Adrenal gland (tissue), 12 donors: ENCODE results near the gene BST2. TPM values are rescaled to one million over a fixed set of nuclear protein-coding genes. Genes with fewer than 3 reads are reported as not detected.

Experiments used
- DNase-seq, 7 donors: peaks; one replicate each; pipeline ENCODE4 v3.0.0-alpha.2; 2019 to 2020
- H3K27ac ChIP-seq, 5 donors: fragments of 200-600 bp; sonication (generic) in 4 of 5; 1 replicate in 3 of 5; 2 replicates in 2 of 5; pipeline versions ENCODE4 v1.5.1 to v1.8.0; 2016 to 2020; ENCODE audit warnings: mild to moderate bottlenecking in 1 of 5
- H3K27me3 ChIP-seq: fragments of 200-600 bp; 2 replicates; pipeline ENCODE4 v1.8.0; 2021
- H3K36me3 ChIP-seq, 2 donors: fragments of 200-600 bp; replicated peaks in 1 of 2; 1 replicate in 1 of 2; 2 replicates in 1 of 2; pipeline versions ENCODE4 v1.5.1 to v1.8.0; 2018 to 2022
- H3K4me1 ChIP-seq, 2 donors: fragments of 200-600 bp; replicated peaks in 1 of 2; 1 replicate in 1 of 2; 2 replicates in 1 of 2; pipeline versions ENCODE4 v1.5.1 to v1.8.0; 2018 to 2021
- H3K4me3 ChIP-seq, 4 donors: fragments of 200-600 bp; sonication (generic) in 3 of 4; one replicate each; pipeline ENCODE4 v1.5.1; 2016 to 2018
- H3K9me3 ChIP-seq, 3 donors: fragments of 200-600 bp; sonication (generic) in 1 of 3; replicated peaks in 1 of 3; 1 replicate in 2 of 3; 2 replicates in 1 of 3; pipeline versions ENCODE4 v1.5.1 to v1.8.0; 2016 to 2021
- CTCF ChIP-seq, 6 experiments: fragments of 450-650 bp in 4 of 6; fragments of 200-600 bp in 2 of 6; sonication (generic) in 1 of 6; IDR thresholded peaks; 1 replicate in 5 of 6; 2 replicates in 1 of 6; pipeline versions ENCODE4 v1.5.1 to v1.8.0; 2016 to 2021; ENCODE audit warnings: antibody characterized with exemption in 6 of 6, mild to moderate bottlenecking in 2 of 6, moderate library complexity in 1 of 6
- POLR2A ChIP-seq, 2 donors: fragments of 450-650 bp; IDR thresholded peaks; one replicate each; pipeline ENCODE4 v1.6.1; 2017; ENCODE audit warnings: antibody characterized with exemption in 2 of 2, mild to moderate bottlenecking in 2 of 2, moderate library complexity in 1 of 2
- WGBS, 4 donors: extraction: QIAGEN DNeasy Blood & Tissue Kit in 2 of 4; methylation state at CpG; one replicate each; pipeline versions ENCODE4 v1.1.5 to v1.1.7; 2013 to 2017; 5-methylcytosine and 5-hydroxymethylcytosine counted together
- intact Hi-C, 2 donors: fragments of 100-400 bp; cut with DNase I; formaldehyde crosslinking; loops; one replicate each; pipeline versions ENCODE4 v1.14.1 to v1.15.0; 2022 to 2023
- polyA plus RNA-seq, 3 donors: library from polyadenylated mRNA; stranded (reverse); fragments of 200-250 nt in 2 of 3; fragments of 350-450 nt in 1 of 3; fragmentation: Illumina TruSeq in 1 of 3; extraction: RNeasy Lipid Tissue Mini Kit (QIAGEN cat#74804) in 1 of 3; gene quantifications; one replicate each; pipeline ENCODE4 v1.2.3, GENCODE V29; 2013 to 2014
- total RNA-seq, 9 donors: library from RNA; depleted of rRNA in 4 of 9; stranded (reverse); fragments of >200 nt in 4 of 9; fragments of 120-200 nt in 1 of 9; fragmentation: NEBNext Ultra II Directional in 1 of 9; extraction: Animal tissue kit (Norgen Biotek cat#: 25700) in 1 of 9; gene quantifications; one replicate each; pipeline versions ENCODE4 v1.1.0 to v1.2.4, GENCODE V29; 2013 to 2023
- donor health status: healthy with polysubstance abuse.
- donor health status: Bipolar disorder and iron deficiency.
- donor health status: DM: yes; HTN: yes; CAD: no.
- donor health status: DM: no; HTN: no; CAD: no.
- donor health status: DM: no; HTN: no; CAD: no.
- donor health status: DM: yes; HTN: yes; CAD: no.

Gene BST2
- total and polyA plus RNA-seq, 12 donors, result 146 to 940 (median 588) TPM

GRCh38 chr19:17359905-17360800, 45.3 kb downstream of the BST2 start:
- Histone ChIP-seq H3K4me3 (no peak overlapping the region), H3K9me3 (no peaks in the 10 kb centered on the region), H3K27ac (no peak overlapping the region), H3K36me3 (no peaks in the 10 kb centered on the region), H3K4me1 (no peaks in the 10 kb centered on the region), H3K27me3 (no peaks in the 10 kb centered on the region)
- TF ChIP-seq POLR2A (IDR thresholded peaks at IDR 0.05) (no peak), CTCF (IDR thresholded peaks at IDR 0.05) (no peak)
- WGBS, 4 donors, result 76 to 89% (median 81%) methylated on average over 5 to 6 of the region's 6 CpGs
- intact Hi-C loops, result no loop called here
- no peak for DNase-seq

GRCh38 chr19:17358395-17358794, 47.0 kb downstream of the BST2 start:
- Histone ChIP-seq H3K4me3 (no peak overlapping the region), H3K27me3 (no peaks in the 10 kb centered on the region), H3K4me1 (no peaks in the 10 kb centered on the region), H3K36me3 (no peaks in the 10 kb centered on the region), H3K27ac (peak overlapping the region in 1 of 5 donors; percentile 22), H3K9me3 (no peaks in the 10 kb centered on the region)
- intact Hi-C loops, result no loop called here
- peak in 3 of 7 donors; percentile 37 to 57 (median 46) for DNase-seq
- TF ChIP-seq POLR2A (IDR thresholded peaks at IDR 0.05), result no peak
- TF ChIP-seq CTCF (IDR thresholded peaks at IDR 0.05), result no peak
- 43 to 75% (median 65%) methylated on average over 3 to 7 of the region's 7 CpGs for WGBS, 4 donors

GRCh38 chr19:17357724-17358123, 47.7 kb downstream of the BST2 start:
- no peaks in the 10 kb centered on the region for H3K9me3 ChIP-seq
- TF ChIP-seq CTCF (IDR thresholded peaks at IDR 0.05), result no peak
- TF ChIP-seq POLR2A (IDR thresholded peaks at IDR 0.05), result no peak
- no peaks in the 10 kb centered on the region for H3K27me3 ChIP-seq
- no peak for DNase-seq
- no peak overlapping the region for H3K27ac ChIP-seq
- H3K4me1 ChIP-seq, result no peaks in the 10 kb centered on the region
- H3K4me3 ChIP-seq, result no peak overlapping the region
- no peaks in the 10 kb centered on the region for H3K36me3 ChIP-seq
- intact Hi-C loops, result no loop called here
- WGBS, 4 donors, result 68 to 77% (median 75%) methylated on average over 9 to 11 of the region's 11 CpGs

- TF ChIP-seq POLR2A (IDR thresholded peaks at IDR 0.05), result no peak
- TF ChIP-seq CTCF (IDR thresholded peaks at IDR 0.05), result no peak
- 79 to 85% (median 83%) methylated on average over 7 of the region's 7 CpGs for WGBS, 4 donors
- Histone ChIP-seq H3K4me3 (no peak overlapping the region), H3K9me3 (no peaks in the 10 kb centered on the region), H3K27me3 (no peaks in the 10 kb centered on the region), H3K27ac (no peak overlapping the region), H3K4me1 (no peaks in the 10 kb centered on the region), H3K36me3 (no peaks in the 10 kb centered on the region)
- no peak for DNase-seq
- intact Hi-C loops, result no loop called here
Measured at GRCh38 chr19:17357078-17357666, 48.3 kb downstream of the BST2 start.
